ENCODE results near the gene CLPTM1. TPM values are rescaled to one million over a fixed set of nuclear protein-coding genes. Genes with fewer than 3 reads are reported as not detected.
A peak's percentile ranks its signal among the peaks of the same experiment; 100 is the strongest.

Gene CLPTM1
- total and polyA plus RNA-seq, 5 donors = 81.4 to 106 (median 85.8) TPM

GRCh38 chr19:44974857-44975256 is 19.7 kb downstream of the CLPTM1 start:
- H3K4me3 ChIP-seq (ENCODE audit: low read length) = no peak overlapping the region
- DNase-seq = no peak
- intact Hi-C loops (cut with DNase I) = no loop called here
- no peaks in the 10 kb centered on the region for H3K27me3 ChIP-seq (ENCODE audit: control insufficient read depth, insufficient read depth)
- H3K9me3 ChIP-seq (ENCODE audit: control insufficient read depth, low read length) = no peaks in the 10 kb centered on the region
- H3K27ac ChIP-seq (ENCODE audit: low read length) = no peak overlapping the region
- no peak for ATAC-seq
- WGBS = 91% methylated on average over 5 of the region's 5 CpGs
- H3K4me1 ChIP-seq (ENCODE audit: control insufficient read depth, insufficient read depth, low read length) = no peaks in the 10 kb centered on the region

- 97% methylated on average over 4 of the region's 4 CpGs for WGBS
- ATAC-seq = no peak
- intact Hi-C loops (cut with DNase I) = no loop called here
- no peaks in the 10 kb centered on the region for H3K27me3 ChIP-seq (ENCODE audit: control insufficient read depth, insufficient read depth)
- no peak overlapping the region for H3K27ac ChIP-seq (ENCODE audit: low read length)
- H3K4me1 ChIP-seq (ENCODE audit: control insufficient read depth, insufficient read depth, low read length) = no peaks in the 10 kb centered on the region
- no peak for DNase-seq
- no peaks in the 10 kb centered on the region for H3K9me3 ChIP-seq (ENCODE audit: control insufficient read depth, low read length)
- H3K4me3 ChIP-seq (ENCODE audit: low read length) = no peak overlapping the region
Measured at GRCh38 chr19:44975444-44975843, 20.3 kb downstream of the CLPTM1 start.

- Histone ChIP-seq H3K4me3 (ENCODE audit: low read length) (no peak overlapping the region), H3K27ac (ENCODE audit: low read length) (no peak overlapping the region), H3K27me3 (ENCODE audit: control insufficient read depth, insufficient read depth) (no peaks in the 10 kb centered on the region), H3K9me3 (ENCODE audit: control insufficient read depth, low read length) (no peaks in the 10 kb centered on the region), H3K4me1 (ENCODE audit: control insufficient read depth, insufficient read depth, low read length) (no peaks in the 10 kb centered on the region)
- intact Hi-C loops (cut with DNase I) = no loop called here
- no peak for ATAC-seq
- no peak for DNase-seq
- 82% methylated on average over 9 of the region's 9 CpGs for WGBS
Measured at GRCh38 chr19:44984005-44984404, 28.8 kb downstream of the CLPTM1 start.

- DNase-seq = no peak
- no peaks in the 10 kb centered on the region for H3K27me3 ChIP-seq (ENCODE audit: control insufficient read depth, insufficient read depth)
- intact Hi-C loops (cut with DNase I) = no loop called here
- H3K9me3 ChIP-seq (ENCODE audit: control insufficient read depth, low read length) = no peaks in the 10 kb centered on the region
- no peak overlapping the region for H3K4me3 ChIP-seq (ENCODE audit: low read length)
- H3K4me1 ChIP-seq (ENCODE audit: control insufficient read depth, insufficient read depth, low read length) = no peaks in the 10 kb centered on the region
- no peak overlapping the region for H3K27ac ChIP-seq (ENCODE audit: low read length)
- no peak for ATAC-seq
- 83% methylated on average over 4 of the region's 4 CpGs for WGBS
Measured at GRCh38 chr19:44985445-44985844, 30.3 kb downstream of the CLPTM1 start.

GRCh38 chr19:44986389-44986788 is 31.2 kb downstream of the CLPTM1 start:
- ATAC-seq = no peak

GRCh38 chr19:44987148-44987675 is 32.0 kb downstream of the CLPTM1 start:
- ATAC-seq = no peak
- H3K9me3 ChIP-seq (ENCODE audit: control insufficient read depth, low read length) = no peaks in the 10 kb centered on the region
- no peaks in the 10 kb centered on the region for H3K4me1 ChIP-seq (ENCODE audit: control insufficient read depth, insufficient read depth, low read length)
- intact Hi-C loops (cut with DNase I) = no loop called here
- DNase-seq = peak in 1 of 3 donors; percentile 47
- no peaks in the 10 kb centered on the region for H3K27me3 ChIP-seq (ENCODE audit: control insufficient read depth, insufficient read depth)
- 88% methylated on average over 20 of the region's 20 CpGs for WGBS
- H3K27ac ChIP-seq (ENCODE audit: low read length) = no peak overlapping the region
- no peak overlapping the region for H3K4me3 ChIP-seq (ENCODE audit: low read length)

More at GRCh38 chr19:44986389-44986788, 31.2 kb downstream of the CLPTM1 start:
- intact Hi-C loops (cut with DNase I) = no loop called here
- Histone ChIP-seq H3K27ac (ENCODE audit: low read length) (no peak overlapping the region), H3K27me3 (ENCODE audit: control insufficient read depth, insufficient read depth) (no peaks in the 10 kb centered on the region), H3K9me3 (ENCODE audit: control insufficient read depth, low read length) (no peaks in the 10 kb centered on the region), H3K4me1 (ENCODE audit: control insufficient read depth, insufficient read depth, low read length) (no peaks in the 10 kb centered on the region), H3K4me3 (ENCODE audit: low read length) (no peak overlapping the region)
- DNase-seq = no peak
- 88% methylated on average over 7 of the region's 7 CpGs for WGBS

GRCh38 chr19:44988273-44988672 is 33.1 kb downstream of the CLPTM1 start:
- no peak for ATAC-seq
- DNase-seq = no peak
- Histone ChIP-seq H3K4me3 (ENCODE audit: low read length) (no peak overlapping the region), H3K9me3 (ENCODE audit: control insufficient read depth, low read length) (no peaks in the 10 kb centered on the region), H3K4me1 (ENCODE audit: control insufficient read depth, insufficient read depth, low read length) (no peaks in the 10 kb centered on the region), H3K27me3 (ENCODE audit: control insufficient read depth, insufficient read depth) (no peaks in the 10 kb centered on the region), H3K27ac (ENCODE audit: low read length) (no peak overlapping the region)
- 82% methylated on average over 9 of the region's 9 CpGs for WGBS
- intact Hi-C loops (cut with DNase I) = no loop called here

GRCh38 chr19:44988896-44989556 is 33.8 kb downstream of the CLPTM1 start:
- H3K9me3 ChIP-seq (ENCODE audit: control insufficient read depth, low read length) = no peaks in the 10 kb centered on the region
- H3K27ac ChIP-seq (ENCODE audit: low read length) = no peak overlapping the region
- no peaks in the 10 kb centered on the region for H3K4me1 ChIP-seq (ENCODE audit: control insufficient read depth, insufficient read depth, low read length)
- peak; percentile 73 to 88 (median 81) for DNase-seq
- intact Hi-C loops (cut with DNase I) = no loop called here
- 74% methylated on average over 15 of the region's 15 CpGs for WGBS
- H3K4me3 ChIP-seq (ENCODE audit: low read length) = no peak overlapping the region
- ATAC-seq = peak; percentile 9 to 34
- H3K27me3 ChIP-seq (ENCODE audit: control insufficient read depth, insufficient read depth) = no peaks in the 10 kb centered on the region

- Histone ChIP-seq H3K4me3 (ENCODE audit: low read length) (no peak overlapping the region), H3K4me1 (ENCODE audit: control insufficient read depth, insufficient read depth, low read length) (no peaks in the 10 kb centered on the region), H3K27ac (ENCODE audit: low read length) (no peak overlapping the region), H3K27me3 (ENCODE audit: control insufficient read depth, insufficient read depth) (no peaks in the 10 kb centered on the region), H3K9me3 (ENCODE audit: control insufficient read depth, low read length) (no peaks in the 10 kb centered on the region)
- WGBS = 90% methylated on average over 14 of the region's 14 CpGs
- DNase-seq = no peak
- ATAC-seq = no peak
- intact Hi-C loops (cut with DNase I) = no loop called here
Measured at GRCh38 chr19:44990459-44990858, 35.3 kb downstream of the CLPTM1 start.

- ATAC-seq = no peak
- Histone ChIP-seq H3K27me3 (ENCODE audit: control insufficient read depth, insufficient read depth) (no peaks in the 10 kb centered on the region), H3K27ac (ENCODE audit: low read length) (no peak overlapping the region), H3K9me3 (ENCODE audit: control insufficient read depth, low read length) (no peaks in the 10 kb centered on the region), H3K4me3 (ENCODE audit: low read length) (no peak overlapping the region), H3K4me1 (ENCODE audit: control insufficient read depth, insufficient read depth, low read length) (no peaks in the 10 kb centered on the region)
- intact Hi-C loops (cut with DNase I) = no loop called here
- WGBS = 93% methylated on average over 12 of the region's 12 CpGs
- peak in 1 of 3 donors; percentile 46 for DNase-seq
Measured at GRCh38 chr19:44990966-44991365, 35.8 kb downstream of the CLPTM1 start.

GRCh38 chr19:44992336-44993163 is 37.4 kb downstream of the CLPTM1 start:
- 93% methylated on average over 44 of the region's 44 CpGs for WGBS
- H3K27me3 ChIP-seq (ENCODE audit: control insufficient read depth, insufficient read depth) = no peaks in the 10 kb centered on the region
- DNase-seq = no peak

More at GRCh38 chr19:44992336-44993163, 37.4 kb downstream of the CLPTM1 start:
- ATAC-seq = no peak
- no peaks in the 10 kb centered on the region for H3K9me3 ChIP-seq (ENCODE audit: control insufficient read depth, low read length)
- no peak overlapping the region for H3K4me3 ChIP-seq (ENCODE audit: low read length)
- no peaks in the 10 kb centered on the region for H3K4me1 ChIP-seq (ENCODE audit: control insufficient read depth, insufficient read depth, low read length)
- intact Hi-C loops (cut with DNase I) = no loop called here
- H3K27ac ChIP-seq (ENCODE audit: low read length) = no peak overlapping the region
